HG03520 (cell line): ENCODE data around the gene PAH.
"Not testable (repeated sequence)": the region's sequence is repeated elsewhere in the genome, so short reads cannot be mapped to it uniquely, and the experiment has no call there.

Experiments used
- ATAC-seq: cut with Tn5 transposase; IDR thresholded peaks from one replicate; pipeline ENCODE4 v1.9.1; 2021; ENCODE audit warnings: mild to moderate bottlenecking, moderate library complexity; ENCODE audit not compliant: unreplicated experiment

The PAH gene

GRCh38 chr12:102833687-102834441, 83.2 kb downstream of the PAH start:
- no peak for ATAC-seq

- not testable (repeated sequence) for ATAC-seq
Measured at GRCh38 chr12:102832826-102833225, 84.2 kb downstream of the PAH start.

- no peak for ATAC-seq
Measured at GRCh38 chr12:102824218-102824835, 92.7 kb downstream of the PAH start.

- ATAC-seq = no peak
Measured at GRCh38 chr12:102821149-102821548, 95.9 kb downstream of the PAH start.

GRCh38 chr12:102816816-102817434, 100.1 kb downstream of the PAH start:
- ATAC-seq = no peak

- no peak for ATAC-seq
Measured at GRCh38 chr12:102814691-102815367, 102.2 kb downstream of the PAH start.

- no peak for ATAC-seq
Measured at GRCh38 chr12:102812344-102812743, 104.7 kb downstream of the PAH start.

GRCh38 chr12:102811110-102811737, 105.8 kb downstream of the PAH start:
- ATAC-seq = no peak

- ATAC-seq = no peak
Measured at GRCh38 chr12:102808412-102808811, 108.6 kb downstream of the PAH start.

- ATAC-seq = no peak
Measured at GRCh38 chr12:102806592-102806991, 110.5 kb downstream of the PAH start.

GRCh38 chr12:102806110-102806509, 110.9 kb downstream of the PAH start:
- ATAC-seq = no peak

GRCh38 chr12:102800565-102800964, 116.5 kb downstream of the PAH start:
- no peak for ATAC-seq

GRCh38 chr12:102799229-102799628, 117.8 kb downstream of the PAH start:
- ATAC-seq = no peak

GRCh38 chr12:102797528-102797927, 119.5 kb downstream of the PAH start:
- no peak for ATAC-seq

- no peak for ATAC-seq
Measured at GRCh38 chr12:102793921-102794320, 123.1 kb downstream of the PAH start.
